ENCODE data around the gene TMEM161A.

DNA sequence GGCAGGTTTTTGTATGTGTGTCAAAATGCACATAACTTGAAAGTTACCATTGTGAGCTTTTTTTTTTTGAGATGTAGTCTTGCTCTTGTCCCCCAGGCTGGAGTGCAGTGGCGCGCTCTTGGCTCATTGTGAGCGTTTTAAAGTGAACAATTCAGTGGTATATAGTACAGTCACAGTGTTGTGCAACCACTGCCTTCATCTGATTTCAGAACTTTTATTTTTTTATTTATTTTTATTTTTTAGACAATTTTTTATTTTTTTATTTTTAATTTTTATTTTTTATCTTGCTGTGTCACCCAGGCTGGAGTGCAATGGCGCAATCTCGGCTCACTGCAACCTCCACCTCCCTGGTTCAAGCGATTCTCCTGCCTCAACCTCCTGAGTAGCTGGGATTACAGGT lies 59.5 kb downstream of the TMEM161A start:
- TF ChIP-seq POLR2A (IDR thresholded peaks at IDR 0.05) = no peak
- TF ChIP-seq, protein P1, sequence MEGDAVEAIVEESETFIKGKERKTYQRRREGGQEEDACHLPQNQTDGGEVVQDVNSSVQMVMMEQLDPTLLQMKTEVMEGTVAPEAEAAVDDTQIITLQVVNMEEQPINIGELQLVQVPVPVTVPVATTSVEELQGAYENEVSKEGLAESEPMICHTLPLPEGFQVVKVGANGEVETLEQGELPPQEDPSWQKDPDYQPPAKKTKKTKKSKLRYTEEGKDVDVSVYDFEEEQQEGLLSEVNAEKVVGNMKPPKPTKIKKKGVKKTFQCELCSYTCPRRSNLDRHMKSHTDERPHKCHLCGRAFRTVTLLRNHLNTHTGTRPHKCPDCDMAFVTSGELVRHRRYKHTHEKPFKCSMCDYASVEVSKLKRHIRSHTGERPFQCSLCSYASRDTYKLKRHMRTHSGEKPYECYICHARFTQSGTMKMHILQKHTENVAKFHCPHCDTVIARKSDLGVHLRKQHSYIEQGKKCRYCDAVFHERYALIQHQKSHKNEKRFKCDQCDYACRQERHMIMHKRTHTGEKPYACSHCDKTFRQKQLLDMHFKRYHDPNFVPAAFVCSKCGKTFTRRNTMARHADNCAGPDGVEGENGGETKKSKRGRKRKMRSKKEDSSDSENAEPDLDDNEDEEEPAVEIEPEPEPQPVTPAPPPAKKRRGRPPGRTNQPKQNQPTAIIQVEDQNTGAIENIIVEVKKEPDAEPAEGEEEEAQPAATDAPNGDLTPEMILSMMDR (IDR thresholded peaks at IDR 0.05) = no peak
